GM23338 (cell line): ENCODE data around the gene TTLL8. TPM values are rescaled to one million over a fixed set of nuclear protein-coding genes. Genes with fewer than 3 reads are reported as not detected.

Experiments
- ATAC-seq: fragments of 200-7000 bp; cut with Tn5 transposase; 3 replicates; pipeline ENCODE4 v1.9.1; 2020
- DNase-seq: peaks from one replicate; pipeline ENCODE4 v3.0.0-alpha.2; 2015; ENCODE audit warnings: low spot score
- H2AFZ ChIP-seq: fragments of 200-600 bp; sonication (generic); 2 replicates; pipeline ENCODE4 v1.8.0; 2016; ENCODE audit warnings: antibody characterized with exemption, mild to moderate bottlenecking, moderate library complexity
- H3F3A ChIP-seq: fragments of 200-600 bp; sonication (generic); replicated peaks from 2 replicates; pipeline ENCODE4 v1.8.0; 2017; ENCODE audit warnings: antibody characterized with exemption, mixed run types, low read depth
- H3K27ac ChIP-seq: fragments of 200-600 bp; sonication (generic); 2 replicates; pipeline ENCODE4 v1.6.1; 2016; ENCODE audit warnings: low read depth
- H3K27me3 ChIP-seq: fragments of 200-600 bp; sonication (generic); 2 replicates; pipeline ENCODE4 v1.8.0; 2016; ENCODE audit warnings: mild to moderate bottlenecking, mixed run types, moderate library complexity; ENCODE audit not compliant: insufficient read depth
- H3K36me3 ChIP-seq: fragments of 200-600 bp; sonication (generic); 2 replicates; pipeline ENCODE4 v1.8.0; 2016; ENCODE audit warnings: mild to moderate bottlenecking; ENCODE audit not compliant: insufficient read depth
- H3K4me1 ChIP-seq: fragments of 200-600 bp; sonication (generic); 2 replicates; pipeline ENCODE4 v1.8.0; 2016; ENCODE audit warnings: mild to moderate bottlenecking, moderate library complexity; ENCODE audit not compliant: insufficient read depth
- H3K4me2 ChIP-seq: fragments of 200-600 bp; sonication (generic); 2 replicates; pipeline ENCODE4 v1.7.1; 2017; ENCODE audit warnings: mixed run types
- H3K4me3 ChIP-seq: fragments of 200-600 bp; sonication (generic); 2 replicates; pipeline ENCODE4 v1.6.1; 2016; ENCODE audit warnings: mixed run types
- H3K79me2 ChIP-seq: fragments of 200-600 bp; sonication (generic); replicated peaks from 2 replicates; pipeline ENCODE4 v1.8.0; 2017; ENCODE audit warnings: mild to moderate bottlenecking; ENCODE audit not compliant: insufficient read depth
- H3K9me2 ChIP-seq: fragments of 200-600 bp; sonication (generic); 2 replicates; pipeline ENCODE4 v1.8.0; 2017; ENCODE audit not compliant: insufficient read depth
- H4K20me1 ChIP-seq: fragments of 200-600 bp; sonication (generic); replicated peaks from 2 replicates; pipeline ENCODE4 v1.8.0; 2017; ENCODE audit warnings: mild to moderate bottlenecking; ENCODE audit not compliant: insufficient read depth
- H3K27ac Mint-ChIP-seq: 2 replicates; pipeline ENCODE4 v1.8.0; 2020; ENCODE audit warnings: inconsistent platforms, mild to moderate bottlenecking, moderate library complexity, mixed read lengths
- H3K27me3 Mint-ChIP-seq: 3 replicates; pipeline ENCODE4 v1.8.0; 2022; ENCODE audit warnings: low read depth, mild to moderate bottlenecking, moderate library complexity, mixed read lengths, inconsistent platforms; ENCODE audit not compliant: insufficient read depth, poor library complexity
- H3K36me3 Mint-ChIP-seq: 3 replicates; pipeline ENCODE4 v1.8.0; 2021; ENCODE audit warnings: low read depth, mild to moderate bottlenecking, inconsistent platforms, moderate library complexity, mixed read lengths
- H3K4me1 Mint-ChIP-seq: 3 replicates; pipeline ENCODE4 v1.8.0; 2020; ENCODE audit warnings: mild to moderate bottlenecking, inconsistent platforms, mixed read lengths
- H3K4me3 Mint-ChIP-seq: 3 replicates; pipeline ENCODE4 v1.8.0; 2021; ENCODE audit warnings: moderate library complexity, mild to moderate bottlenecking, inconsistent platforms, mixed read lengths
- H3K9me3 Mint-ChIP-seq: 3 replicates; pipeline ENCODE4 v1.8.0; 2020; ENCODE audit warnings: moderate library complexity, mild to moderate bottlenecking, inconsistent platforms, mixed read lengths
- CREB1 ChIP-seq: fragments of 250-450 bp; sonication (Bioruptor Pico); IDR thresholded peaks from 2 replicates; pipeline ENCODE4 v1.5.0; 2020; ENCODE audit warnings: low read depth, mild to moderate bottlenecking, moderate library complexity
- CTCF ChIP-seq, 2 experiments: fragments of 200-600 bp in 1 of 2; sonication (generic) in 1 of 2; conservative IDR thresholded peaks; 2 replicates each; pipeline versions ENCODE4 v1.5.1 to v1.6.1; 2016 to 2017; ENCODE audit warnings: antibody characterized with exemption in 2 of 2, low read depth in 2 of 2, mild to moderate bottlenecking in 2 of 2, moderate library complexity in 1 of 2
- EZH2 ChIP-seq: fragments of 200-600 bp; sonication (generic); IDR thresholded peaks from one replicate; pipeline ENCODE4 v1.8.0; 2017; ENCODE audit warnings: antibody characterized with exemption, mild to moderate bottlenecking, low read depth; ENCODE audit not compliant: unreplicated experiment
- EZH2phosphoT487 ChIP-seq: fragments of 200-600 bp; sonication (generic); IDR thresholded peaks from one replicate; pipeline ENCODE4 v1.8.1; 2018; ENCODE audit warnings: antibody characterized with exemption; ENCODE audit not compliant: unreplicated experiment
- JUNB ChIP-seq: IDR thresholded peaks from one replicate; pipeline ENCODE4 v1.6.1; 2016; ENCODE audit warnings: antibody characterized with exemption; ENCODE audit not compliant: unreplicated experiment
- NANOG ChIP-seq: IDR thresholded peaks from 2 replicates; pipeline ENCODE4 v1.6.1; 2016; ENCODE audit warnings: antibody characterized with exemption, borderline replicate concordance
- POLR2AphosphoS5 ChIP-seq: IDR thresholded peaks from 2 replicates; pipeline ENCODE4 v1.6.1; 2016; ENCODE audit warnings: antibody characterized with exemption, low read depth
- STAT1 ChIP-seq: IDR thresholded peaks from one replicate; pipeline ENCODE4 v1.6.1; 2016; ENCODE audit warnings: antibody characterized with exemption; ENCODE audit not compliant: unreplicated experiment
- ZNF114 ChIP-seq: fragments of 250-450 bp; sonication (Bioruptor Pico); IDR thresholded peaks from 2 replicates; pipeline ENCODE4 v1.5.0; 2020; ENCODE audit warnings: mild to moderate bottlenecking, moderate library complexity
- polyA plus RNA-seq: library from polyadenylated mRNA; unstranded; fragments of >200 nt; fragmentation: Nextera tagmentation; extraction: Ambion mirVana; gene quantifications from 2 replicates; pipeline ENCODE4 v1.2.1, GENCODE V29; 2016
- total RNA-seq: library from RNA; depleted of rRNA; stranded (reverse); fragments of >200 nt; shearing (Covaris generic); gene quantifications from 2 replicates; pipeline ENCODE4 v1.2.3, GENCODE V29; 2014
- TF ChIP-seq, protein P1 (sequence below): IDR thresholded peaks from one replicate; pipeline ENCODE4 v1.6.1; 2018; ENCODE audit warnings: antibody characterized with exemption; ENCODE audit not compliant: unreplicated experiment
- TF ChIP-seq, protein P2 (sequence below): IDR thresholded peaks from 2 replicates; pipeline ENCODE4 v1.6.1; 2016; ENCODE audit warnings: antibody characterized with exemption
- TF ChIP-seq, protein P3 (sequence below): fragments of 250-450 bp; sonication (Bioruptor Pico); IDR thresholded peaks from 2 replicates; pipeline ENCODE4 v1.5.0; 2020; ENCODE audit warnings: mild to moderate bottlenecking, moderate library complexity

TTLL8 gene
- total and polyA plus RNA-seq, 2 experiments from 2014 or later, result not detected

DNA sequence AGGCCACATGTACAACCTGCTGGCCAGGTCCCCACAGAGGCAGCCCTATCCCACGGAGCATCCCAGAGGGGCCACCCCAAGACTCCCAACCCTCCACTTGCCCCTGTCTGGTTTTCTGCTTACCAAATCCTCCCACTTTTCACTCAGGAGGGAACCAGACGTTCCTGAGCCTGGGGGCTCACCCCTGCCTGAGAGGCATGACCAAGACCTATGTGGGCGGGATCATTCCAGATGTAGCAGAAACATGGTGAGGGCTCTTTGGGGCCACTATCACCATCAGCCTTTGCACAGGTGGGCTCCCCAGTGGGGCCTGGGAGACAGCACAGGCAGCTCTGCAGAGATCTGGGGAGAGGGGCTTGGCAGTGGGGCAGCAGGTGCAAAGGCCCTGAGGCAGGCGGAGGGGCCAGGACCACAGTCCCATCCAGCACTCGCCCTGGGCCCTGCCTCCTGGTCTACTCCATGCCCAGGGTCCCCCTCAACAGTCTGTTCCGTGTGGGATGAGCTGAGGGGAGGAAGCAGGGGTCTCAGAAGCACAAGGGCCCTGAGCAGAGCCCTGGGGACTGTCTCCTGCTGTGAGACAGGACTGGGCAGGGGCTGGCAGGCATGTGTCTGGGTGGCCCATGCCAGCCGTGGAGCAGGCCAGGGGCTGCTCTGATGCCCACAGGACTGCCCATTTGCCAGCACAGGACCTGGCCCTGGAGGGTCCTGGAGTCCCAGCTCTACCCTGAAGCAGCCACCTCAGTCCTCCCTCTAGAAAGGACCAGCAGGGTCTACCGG lies 88.2 kb downstream of the TTLL8 start:
- TF ChIP-seq, protein P1, sequence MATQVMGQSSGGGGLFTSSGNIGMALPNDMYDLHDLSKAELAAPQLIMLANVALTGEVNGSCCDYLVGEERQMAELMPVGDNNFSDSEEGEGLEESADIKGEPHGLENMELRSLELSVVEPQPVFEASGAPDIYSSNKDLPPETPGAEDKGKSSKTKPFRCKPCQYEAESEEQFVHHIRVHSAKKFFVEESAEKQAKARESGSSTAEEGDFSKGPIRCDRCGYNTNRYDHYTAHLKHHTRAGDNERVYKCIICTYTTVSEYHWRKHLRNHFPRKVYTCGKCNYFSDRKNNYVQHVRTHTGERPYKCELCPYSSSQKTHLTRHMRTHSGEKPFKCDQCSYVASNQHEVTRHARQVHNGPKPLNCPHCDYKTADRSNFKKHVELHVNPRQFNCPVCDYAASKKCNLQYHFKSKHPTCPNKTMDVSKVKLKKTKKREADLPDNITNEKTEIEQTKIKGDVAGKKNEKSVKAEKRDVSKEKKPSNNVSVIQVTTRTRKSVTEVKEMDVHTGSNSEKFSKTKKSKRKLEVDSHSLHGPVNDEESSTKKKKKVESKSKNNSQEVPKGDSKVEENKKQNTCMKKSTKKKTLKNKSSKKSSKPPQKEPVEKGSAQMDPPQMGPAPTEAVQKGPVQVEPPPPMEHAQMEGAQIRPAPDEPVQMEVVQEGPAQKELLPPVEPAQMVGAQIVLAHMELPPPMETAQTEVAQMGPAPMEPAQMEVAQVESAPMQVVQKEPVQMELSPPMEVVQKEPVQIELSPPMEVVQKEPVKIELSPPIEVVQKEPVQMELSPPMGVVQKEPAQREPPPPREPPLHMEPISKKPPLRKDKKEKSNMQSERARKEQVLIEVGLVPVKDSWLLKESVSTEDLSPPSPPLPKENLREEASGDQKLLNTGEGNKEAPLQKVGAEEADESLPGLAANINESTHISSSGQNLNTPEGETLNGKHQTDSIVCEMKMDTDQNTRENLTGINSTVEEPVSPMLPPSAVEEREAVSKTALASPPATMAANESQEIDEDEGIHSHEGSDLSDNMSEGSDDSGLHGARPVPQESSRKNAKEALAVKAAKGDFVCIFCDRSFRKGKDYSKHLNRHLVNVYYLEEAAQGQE, result no peak
- TF ChIP-seq, protein P2, sequence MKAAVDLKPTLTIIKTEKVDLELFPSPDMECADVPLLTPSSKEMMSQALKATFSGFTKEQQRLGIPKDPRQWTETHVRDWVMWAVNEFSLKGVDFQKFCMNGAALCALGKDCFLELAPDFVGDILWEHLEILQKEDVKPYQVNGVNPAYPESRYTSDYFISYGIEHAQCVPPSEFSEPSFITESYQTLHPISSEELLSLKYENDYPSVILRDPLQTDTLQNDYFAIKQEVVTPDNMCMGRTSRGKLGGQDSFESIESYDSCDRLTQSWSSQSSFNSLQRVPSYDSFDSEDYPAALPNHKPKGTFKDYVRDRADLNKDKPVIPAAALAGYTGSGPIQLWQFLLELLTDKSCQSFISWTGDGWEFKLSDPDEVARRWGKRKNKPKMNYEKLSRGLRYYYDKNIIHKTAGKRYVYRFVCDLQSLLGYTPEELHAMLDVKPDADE, result no peak
- TF ChIP-seq STAT1 (no peak), EZH2phosphoT487 (no peak), ZNF114 (CRISPR knock-in tag) (no peak), CTCF (conservative IDR thresholded peaks at IDR 0.05; ENCODE audit: low read depth in 2 of 2) (no peak), EZH2 (no peak), JUNB (no peak), NANOG (no peak), CREB1 (CRISPR knock-in tag) (no peak), POLR2AphosphoS5 (no peak)
- TF ChIP-seq, protein P3, sequence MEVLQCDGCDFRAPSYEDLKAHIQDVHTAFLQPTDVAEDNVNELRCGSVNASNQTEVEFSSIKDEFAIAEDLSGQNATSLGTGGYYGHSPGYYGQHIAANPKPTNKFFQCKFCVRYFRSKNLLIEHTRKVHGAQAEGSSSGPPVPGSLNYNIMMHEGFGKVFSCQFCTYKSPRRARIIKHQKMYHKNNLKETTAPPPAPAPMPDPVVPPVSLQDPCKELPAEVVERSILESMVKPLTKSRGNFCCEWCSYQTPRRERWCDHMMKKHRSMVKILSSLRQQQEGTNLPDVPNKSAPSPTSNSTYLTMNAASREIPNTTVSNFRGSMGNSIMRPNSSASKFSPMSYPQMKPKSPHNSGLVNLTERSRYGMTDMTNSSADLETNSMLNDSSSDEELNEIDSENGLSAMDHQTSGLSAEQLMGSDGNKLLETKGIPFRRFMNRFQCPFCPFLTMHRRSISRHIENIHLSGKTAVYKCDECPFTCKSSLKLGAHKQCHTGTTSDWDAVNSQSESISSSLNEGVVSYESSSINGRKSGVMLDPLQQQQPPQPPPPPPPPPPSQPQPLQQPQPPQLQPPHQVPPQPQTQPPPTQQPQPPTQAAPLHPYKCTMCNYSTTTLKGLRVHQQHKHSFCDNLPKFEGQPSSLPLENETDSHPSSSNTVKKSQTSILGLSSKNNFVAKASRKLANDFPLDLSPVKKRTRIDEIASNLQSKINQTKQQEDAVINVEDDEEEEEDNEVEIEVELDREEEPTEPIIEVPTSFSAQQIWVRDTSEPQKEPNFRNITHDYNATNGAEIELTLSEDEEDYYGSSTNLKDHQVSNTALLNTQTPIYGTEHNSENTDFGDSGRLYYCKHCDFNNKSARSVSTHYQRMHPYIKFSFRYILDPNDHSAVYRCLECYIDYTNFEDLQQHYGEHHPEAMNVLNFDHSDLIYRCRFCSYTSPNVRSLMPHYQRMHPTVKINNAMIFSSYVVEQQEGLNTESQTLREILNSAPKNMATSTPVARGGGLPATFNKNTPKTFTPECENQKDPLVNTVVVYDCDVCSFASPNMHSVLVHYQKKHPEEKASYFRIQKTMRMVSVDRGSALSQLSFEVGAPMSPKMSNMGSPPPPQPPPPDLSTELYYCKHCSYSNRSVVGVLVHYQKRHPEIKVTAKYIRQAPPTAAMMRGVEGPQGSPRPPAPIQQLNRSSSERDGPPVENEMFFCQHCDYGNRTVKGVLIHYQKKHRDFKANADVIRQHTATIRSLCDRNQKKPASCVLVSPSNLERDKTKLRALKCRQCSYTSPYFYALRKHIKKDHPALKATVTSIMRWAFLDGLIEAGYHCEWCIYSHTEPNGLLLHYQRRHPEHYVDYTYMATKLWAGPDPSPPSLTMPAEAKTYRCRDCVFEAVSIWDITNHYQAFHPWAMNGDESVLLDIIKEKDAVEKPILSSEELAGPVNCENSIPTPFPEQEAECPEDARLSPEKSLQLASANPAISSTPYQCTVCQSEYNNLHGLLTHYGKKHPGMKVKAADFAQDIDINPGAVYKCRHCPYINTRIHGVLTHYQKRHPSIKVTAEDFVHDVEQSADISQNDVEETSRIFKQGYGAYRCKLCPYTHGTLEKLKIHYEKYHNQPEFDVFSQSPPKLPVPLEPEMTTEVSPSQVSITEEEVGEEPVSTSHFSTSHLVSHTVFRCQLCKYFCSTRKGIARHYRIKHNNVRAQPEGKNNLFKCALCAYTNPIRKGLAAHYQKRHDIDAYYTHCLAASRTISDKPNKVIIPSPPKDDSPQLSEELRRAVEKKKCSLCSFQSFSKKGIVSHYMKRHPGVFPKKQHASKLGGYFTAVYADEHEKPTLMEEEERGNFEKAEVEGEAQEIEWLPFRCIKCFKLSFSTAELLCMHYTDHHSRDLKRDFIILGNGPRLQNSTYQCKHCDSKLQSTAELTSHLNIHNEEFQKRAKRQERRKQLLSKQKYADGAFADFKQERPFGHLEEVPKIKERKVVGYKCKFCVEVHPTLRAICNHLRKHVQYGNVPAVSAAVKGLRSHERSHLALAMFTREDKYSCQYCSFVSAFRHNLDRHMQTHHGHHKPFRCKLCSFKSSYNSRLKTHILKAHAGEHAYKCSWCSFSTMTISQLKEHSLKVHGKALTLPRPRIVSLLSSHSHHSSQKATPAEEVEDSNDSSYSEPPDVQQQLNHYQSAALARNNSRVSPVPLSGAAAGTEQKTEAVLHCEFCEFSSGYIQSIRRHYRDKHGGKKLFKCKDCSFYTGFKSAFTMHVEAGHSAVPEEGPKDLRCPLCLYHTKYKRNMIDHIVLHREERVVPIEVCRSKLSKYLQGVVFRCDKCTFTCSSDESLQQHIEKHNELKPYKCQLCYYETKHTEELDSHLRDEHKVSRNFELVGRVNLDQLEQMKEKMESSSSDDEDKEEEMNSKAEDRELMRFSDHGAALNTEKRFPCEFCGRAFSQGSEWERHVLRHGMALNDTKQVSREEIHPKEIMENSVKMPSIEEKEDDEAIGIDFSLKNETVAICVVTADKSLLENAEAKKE (CRISPR knock-in tag), result no peak
- H3K4me3 Mint-ChIP-seq, result peak overlapping the region; percentile 64; the same call in 1 of the 3 replicates
- no peaks in the 10 kb centered on the region; the same call in 2 of the 3 replicates for H3K9me3 Mint-ChIP-seq
- no peaks in the 10 kb centered on the region for H4K20me1 ChIP-seq
- no peaks in the 10 kb centered on the region for H3K4me1 ChIP-seq
- DNase-seq (no peak), ATAC-seq (no peak)
- H3K4me3 ChIP-seq, result peak overlapping the region; percentile 55; the same call in 1 of the 2 replicates
- no peak overlapping the region for H2AFZ ChIP-seq
- H3K4me2 ChIP-seq, result no peak overlapping the region; the same call in 1 of the 2 replicates
- H3K27ac Mint-ChIP-seq, result no peak overlapping the region; the same call in 1 of the 2 replicates
- H3K79me2 ChIP-seq, result no peaks in the 10 kb centered on the region
- no peak overlapping the region for H3K27ac ChIP-seq
- H3K27me3 ChIP-seq, result peaks cover 32% of the 10 kb centered on the region
- H3K9me2 ChIP-seq, result no peaks in the 10 kb centered on the region
- H3K36me3 ChIP-seq, result no peaks in the 10 kb centered on the region
- peaks cover 10% of the 10 kb centered on the region; the same call in 1 of the 2 replicates for H3F3A ChIP-seq
- peaks cover 12% of the 10 kb centered on the region for H3K27me3 Mint-ChIP-seq
- no peaks in the 10 kb centered on the region for H3K36me3 Mint-ChIP-seq
- peaks cover 5% of the 10 kb centered on the region for H3K4me1 Mint-ChIP-seq
